Measurements from ENCODE around the gene IFT80. TPM values are rescaled to one million over a fixed set of nuclear protein-coding genes. Genes with fewer than 3 reads are reported as not detected.

IFT80 gene
- total RNA-seq, 1 donor from 2014 or later, result 90.0 TPM

DNA sequence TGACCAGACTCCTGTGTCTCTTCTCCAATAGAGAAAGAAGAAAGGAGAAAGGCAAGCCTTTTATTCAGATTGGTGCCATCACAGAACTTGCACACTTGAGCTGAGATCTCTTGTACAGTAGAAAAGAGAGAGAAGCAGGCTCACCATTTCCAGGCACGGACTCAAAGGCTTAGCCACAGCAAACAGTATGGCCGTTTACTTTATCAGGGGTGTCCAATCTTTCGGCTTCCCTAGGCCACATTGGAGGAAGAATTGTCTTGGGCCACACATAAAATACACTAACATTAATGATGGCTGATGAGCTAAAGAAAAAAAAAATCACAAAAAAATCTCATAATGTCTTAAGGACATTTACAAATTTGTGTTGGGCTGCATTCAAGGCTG, 5.0 kb downstream of the IFT80 start:
- no peaks in the 10 kb centered on the region for H3K27me3 Mint-ChIP-seq (ENCODE audit: insufficient read depth, low read depth)
- H3K9me3 Mint-ChIP-seq, result no peaks in the 10 kb centered on the region
- H3K36me3 Mint-ChIP-seq, result peaks cover 4% of the 10 kb centered on the region
- Histone ChIP-seq H4K20me1 (ENCODE audit: low read depth) (peaks cover 10% of the 10 kb centered on the region), H3K79me2 (ENCODE audit: low read depth) (peaks cover 90% of the 10 kb centered on the region), H2AFZ (replicated peaks) (no peak overlapping the region), H3K36me3 (no peaks in the 10 kb centered on the region), H3K27ac (no peak overlapping the region), H3K4me3 (no peak overlapping the region), H3K27me3 (no peaks in the 10 kb centered on the region), H3K9ac (no peak overlapping the region), H3F3A (ENCODE audit: low read depth) (no peaks in the 10 kb centered on the region), H3K4me2 (no peak overlapping the region), H3K4me1 (peaks cover 23% of the 10 kb centered on the region), H3K9me3 (ENCODE audit: low read depth) (no peaks in the 10 kb centered on the region)
- peaks cover 16% of the 10 kb centered on the region for H3K4me1 Mint-ChIP-seq
- no peak overlapping the region for H3K4me3 Mint-ChIP-seq
- DNase-seq (ENCODE audit: low spot score), result no peak
- H3K27ac Mint-ChIP-seq, result no peak overlapping the region
- TF ChIP-seq, protein P1, sequence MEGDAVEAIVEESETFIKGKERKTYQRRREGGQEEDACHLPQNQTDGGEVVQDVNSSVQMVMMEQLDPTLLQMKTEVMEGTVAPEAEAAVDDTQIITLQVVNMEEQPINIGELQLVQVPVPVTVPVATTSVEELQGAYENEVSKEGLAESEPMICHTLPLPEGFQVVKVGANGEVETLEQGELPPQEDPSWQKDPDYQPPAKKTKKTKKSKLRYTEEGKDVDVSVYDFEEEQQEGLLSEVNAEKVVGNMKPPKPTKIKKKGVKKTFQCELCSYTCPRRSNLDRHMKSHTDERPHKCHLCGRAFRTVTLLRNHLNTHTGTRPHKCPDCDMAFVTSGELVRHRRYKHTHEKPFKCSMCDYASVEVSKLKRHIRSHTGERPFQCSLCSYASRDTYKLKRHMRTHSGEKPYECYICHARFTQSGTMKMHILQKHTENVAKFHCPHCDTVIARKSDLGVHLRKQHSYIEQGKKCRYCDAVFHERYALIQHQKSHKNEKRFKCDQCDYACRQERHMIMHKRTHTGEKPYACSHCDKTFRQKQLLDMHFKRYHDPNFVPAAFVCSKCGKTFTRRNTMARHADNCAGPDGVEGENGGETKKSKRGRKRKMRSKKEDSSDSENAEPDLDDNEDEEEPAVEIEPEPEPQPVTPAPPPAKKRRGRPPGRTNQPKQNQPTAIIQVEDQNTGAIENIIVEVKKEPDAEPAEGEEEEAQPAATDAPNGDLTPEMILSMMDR (IDR thresholded peaks at IDR 0.05), result no peak
- TF ChIP-seq EZH2 (IDR thresholded peaks at IDR 0.05) (no peak), EZH2phosphoT487 (IDR thresholded peaks at IDR 0.05) (no peak)

DNA sequence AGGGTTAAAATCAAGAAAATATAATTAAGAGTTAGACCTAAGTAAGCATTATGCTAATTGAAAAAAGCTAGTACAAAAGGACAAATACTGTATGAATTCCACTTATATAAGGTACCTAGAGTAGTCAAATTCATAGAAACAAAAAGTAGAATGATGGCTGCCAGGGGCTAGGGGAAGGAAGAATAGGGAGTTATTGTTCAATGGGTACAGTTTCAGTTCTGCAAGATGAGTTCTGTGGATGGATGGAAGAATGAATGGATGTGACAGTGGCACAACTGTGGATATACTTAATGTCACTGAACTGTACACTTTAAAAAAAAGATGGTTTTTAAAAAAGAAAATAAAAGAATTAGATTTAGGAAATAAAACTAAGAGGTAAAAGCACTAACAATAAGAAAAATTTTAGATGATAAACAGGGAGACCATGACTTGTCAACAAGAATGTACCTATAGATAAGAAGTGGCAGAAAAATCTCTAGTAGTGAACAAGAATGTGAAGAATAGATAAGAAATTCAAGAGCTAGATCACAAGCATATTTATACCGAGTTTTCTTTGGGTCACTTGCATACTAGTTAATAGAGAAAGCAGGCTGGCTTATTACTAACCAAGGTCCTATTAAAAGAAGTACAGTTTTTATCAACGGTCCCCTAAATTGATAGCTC, 5.5 kb downstream of the IFT80 start:
- Histone ChIP-seq H3K4me2 (no peak overlapping the region), H3K9me3 (ENCODE audit: low read depth) (no peaks in the 10 kb centered on the region), H2AFZ (replicated peaks) (no peak overlapping the region), H3K27me3 (no peaks in the 10 kb centered on the region), H3F3A (ENCODE audit: low read depth) (no peaks in the 10 kb centered on the region), H3K79me2 (ENCODE audit: low read depth) (peaks cover 89% of the 10 kb centered on the region), H3K4me1 (peaks cover 23% of the 10 kb centered on the region), H4K20me1 (ENCODE audit: low read depth) (peaks cover 10% of the 10 kb centered on the region), H3K9ac (no peak overlapping the region), H3K27ac (no peak overlapping the region), H3K4me3 (no peak overlapping the region), H3K36me3 (no peaks in the 10 kb centered on the region)
- DNase-seq (ENCODE audit: low spot score), result no peak
- H3K27ac Mint-ChIP-seq, result no peak overlapping the region
- peaks cover 4% of the 10 kb centered on the region for H3K36me3 Mint-ChIP-seq
- H3K4me3 Mint-ChIP-seq, result no peak overlapping the region
- H3K9me3 Mint-ChIP-seq, result no peaks in the 10 kb centered on the region
- peaks cover 14% of the 10 kb centered on the region for H3K4me1 Mint-ChIP-seq
- TF ChIP-seq EZH2 (IDR thresholded peaks at IDR 0.05), result no peak
- TF ChIP-seq, protein P1 (IDR thresholded peaks at IDR 0.05), result no peak
- TF ChIP-seq EZH2phosphoT487 (IDR thresholded peaks at IDR 0.05), result no peak
- no peaks in the 10 kb centered on the region for H3K27me3 Mint-ChIP-seq (ENCODE audit: insufficient read depth, low read depth)

DNA sequence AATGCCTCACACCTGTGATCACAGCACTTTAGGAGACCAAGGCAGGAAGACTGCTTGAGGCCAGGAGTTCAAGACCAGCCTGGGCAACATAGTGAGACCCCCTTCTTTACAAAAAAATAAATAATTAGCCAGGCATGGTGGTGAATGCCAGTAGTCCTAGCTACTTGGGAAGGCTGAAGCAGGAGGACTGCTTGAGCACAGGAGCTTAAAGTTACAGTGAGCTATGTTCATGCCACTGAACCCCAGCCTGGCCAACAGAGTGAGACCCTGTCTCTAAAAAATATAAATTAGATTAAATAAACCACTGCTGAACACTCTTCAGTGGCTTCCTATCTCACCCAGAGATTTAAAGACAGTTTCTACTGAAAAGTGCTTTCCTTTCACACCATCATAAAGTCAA, 6.2 kb downstream of the IFT80 start:
- TF ChIP-seq EZH2 (IDR thresholded peaks at IDR 0.05) (no peak), EZH2phosphoT487 (IDR thresholded peaks at IDR 0.05) (no peak)
- TF ChIP-seq, protein P1 (IDR thresholded peaks at IDR 0.05), result no peak
- no peaks in the 10 kb centered on the region for H3K9me3 Mint-ChIP-seq

More for the DNA sequence above, 6.2 kb downstream of the IFT80 start:
- Mint-ChIP-seq H3K36me3 (peaks cover 4% of the 10 kb centered on the region), H3K4me3 (no peak overlapping the region), H3K4me1 (peaks cover 8% of the 10 kb centered on the region), H3K27ac (no peak overlapping the region), H3K27me3 (ENCODE audit: insufficient read depth, low read depth) (no peaks in the 10 kb centered on the region)
- DNase-seq (ENCODE audit: low spot score), result no peak
- Histone ChIP-seq H3K4me3 (no peak overlapping the region), H3K4me1 (peaks cover 18% of the 10 kb centered on the region), H3K36me3 (no peaks in the 10 kb centered on the region), H3F3A (ENCODE audit: low read depth) (no peaks in the 10 kb centered on the region), H2AFZ (replicated peaks) (no peak overlapping the region), H3K9ac (no peak overlapping the region), H3K27me3 (no peaks in the 10 kb centered on the region), H3K4me2 (no peak overlapping the region), H3K27ac (no peak overlapping the region), H4K20me1 (ENCODE audit: low read depth) (peaks cover 13% of the 10 kb centered on the region), H3K79me2 (ENCODE audit: low read depth) (peaks cover 87% of the 10 kb centered on the region), H3K9me3 (ENCODE audit: low read depth) (no peaks in the 10 kb centered on the region)

All from neural progenitor cell (in vitro differentiated cells).